Astrocyte (in vitro differentiated cells and primary cell): ENCODE results near the gene MRRF.

Experiments used
- CTCF ChIP-seq: IDR thresholded peaks from 2 replicates; pipeline ENCODE4 v1.5.1; 2011; ENCODE audit warnings: low read depth, mild to moderate bottlenecking, inconsistent platforms, low read length, moderate library complexity; ENCODE audit not compliant: insufficient read depth
- EZH2 ChIP-seq: IDR thresholded peaks from 2 replicates; pipeline ENCODE4 v1.6.1; 2012; ENCODE audit warnings: mild to moderate bottlenecking, low read length, inconsistent platforms; ENCODE audit not compliant: insufficient read depth

- no peak for TF ChIP-seq CTCF
- no peak for TF ChIP-seq EZH2
These were observed 68.6 kb downstream of the MRRF start for GRCh38 chr9:122333169-122333808.
